Kidney (tissue), 14 donors: ENCODE results near the gene IMMP2L. TPM values are rescaled to one million over a fixed set of nuclear protein-coding genes. Genes with fewer than 3 reads are reported as not detected.

Experiments
- DNase-seq, 5 donors: peaks; one replicate each; pipeline ENCODE4 v3.0.0-alpha.2; 2013 to 2020
- FAIRE-seq: peaks from 2 replicates; lab custom pipeline; 2012; peaks lifted over from hg19 to GRCh38; lab: Jason Lieb, UNC
- H3K27ac ChIP-seq, 2 donors: one replicate each; pipeline ENCODE4 v1.7.0; 2013; ENCODE audit warnings: low read depth in 2 of 2, low read length in 2 of 2, inconsistent platforms in 1 of 2
- H3K27me3 ChIP-seq: one replicate; pipeline ENCODE4 v1.7.1; 2013; ENCODE audit warnings: low read length, inconsistent platforms; ENCODE audit not compliant: control insufficient read depth, insufficient read depth
- H3K36me3 ChIP-seq, 3 donors: one replicate each; pipeline versions ENCODE4 v1.7.0 to v1.7.1; 2013; ENCODE audit warnings: low read length in 3 of 3, control low read depth in 1 of 3, inconsistent platforms in 1 of 3; ENCODE audit not compliant: insufficient read depth in 3 of 3, control insufficient read depth in 2 of 3
- H3K4me1 ChIP-seq, 3 donors: one replicate each; pipeline versions ENCODE4 v1.7.0 to v1.7.1; 2013; ENCODE audit warnings: low read length in 3 of 3, inconsistent platforms in 1 of 3, low read depth in 1 of 3; ENCODE audit not compliant: control insufficient read depth in 2 of 3, insufficient read depth in 2 of 3
- H3K4me3 ChIP-seq, 3 donors: one replicate each; pipeline versions ENCODE4 v1.7.0 to v1.8.1; 2013; ENCODE audit warnings: low read length in 3 of 3, control low read depth in 1 of 3, inconsistent platforms in 1 of 3
- H3K9ac ChIP-seq, 3 donors: one replicate each; pipeline versions ENCODE4 v1.7.0 to v1.7.1; 2013; ENCODE audit warnings: low read length in 3 of 3, control low read depth in 1 of 3, inconsistent platforms in 1 of 3
- H3K9me3 ChIP-seq, 3 donors: one replicate each; pipeline versions ENCODE4 v1.7.0 to v1.7.1; 2013; ENCODE audit warnings: low read length in 3 of 3, control low read depth in 1 of 3, inconsistent platforms in 1 of 3; ENCODE audit not compliant: control insufficient read depth in 2 of 3, insufficient read depth in 1 of 3
- CTCF ChIP-seq: IDR thresholded peaks from 3 replicates; pipeline ENCODE4 v1.5.1; 2012; ENCODE audit warnings: mild to moderate bottlenecking, moderate library complexity, borderline replicate concordance; ENCODE audit not compliant: insufficient read depth; ENCODE audit errors: extremely low read depth
- intact Hi-C: fragments of 100-400 bp; cut with DNase I; formaldehyde crosslinking; loops from one replicate; pipeline ENCODE4 v1.11.1; 2022
- polyA plus RNA-seq: library from polyadenylated mRNA; stranded (reverse); fragments of 350-450 nt; fragmentation: Illumina TruSeq; extraction: RNeasy Lipid Tissue Mini Kit (QIAGEN cat#74804); gene quantifications from one replicate; pipeline ENCODE4 v1.2.3, GENCODE V29; 2014; ENCODE audit warnings: low read depth, low replicate concordance; ENCODE audit not compliant: insufficient read depth
- total RNA-seq: library from RNA; stranded (reverse); fragmentation: NEBNext Ultra II Directional; extraction: Animal tissue kit (Norgen Biotek cat#: 25700); gene quantifications from one replicate; pipeline ENCODE4 v1.2.1, GENCODE V29; 2021
- donor health status: control.
- donor health status: control.
- donor health status: control.
- donor health status: control.
- donor health status: control.
- donor health status: DM: yes; HTN: yes; CAD: no.
- donor health status: Normal renal cell carcinoma (clear cell type).

The IMMP2L gene
- total and polyA plus RNA-seq, 2 donors from 2014 or later: 46.4 to 52.1 TPM

GRCh38 chr7:111362506-111363054 lies 199.7 kb downstream of the IMMP2L start:
- no peak for TF ChIP-seq CTCF
- Histone ChIP-seq H3K27ac (no peak overlapping the region), H3K9ac (no peak overlapping the region), H3K36me3 (no peaks in the 10 kb centered on the region), H3K4me3 (no peak overlapping the region), H3K4me1 (peaks cover 0 to 4% (median 0%) of the 10 kb centered on the region in 3 donors), H3K9me3 (no peaks in the 10 kb centered on the region), H3K27me3 (no peaks in the 10 kb centered on the region)
- FAIRE-seq: no peak
- no peak for DNase-seq
- intact Hi-C loops: no loop called here

- intact Hi-C loops: no loop called here
- H3K9me3 ChIP-seq: no peaks in the 10 kb centered on the region
- no peaks in the 10 kb centered on the region for H3K27me3 ChIP-seq
- no peak for TF ChIP-seq CTCF
- no peak overlapping the region for H3K27ac ChIP-seq
- no peak overlapping the region for H3K4me3 ChIP-seq
- DNase-seq (no peak), FAIRE-seq (no peak)
- peaks cover 0 to 4% (median 0%) of the 10 kb centered on the region in 3 donors for H3K4me1 ChIP-seq
- no peak overlapping the region for H3K9ac ChIP-seq
- H3K36me3 ChIP-seq: no peaks in the 10 kb centered on the region
Observed at GRCh38 chr7:111358915-111359314, 203.4 kb downstream of the IMMP2L start.

GRCh38 chr7:111357691-111358090 lies 204.6 kb downstream of the IMMP2L start:
- no peaks in the 10 kb centered on the region for H3K27me3 ChIP-seq
- peaks cover 0 to 4% (median 0%) of the 10 kb centered on the region in 3 donors for H3K4me1 ChIP-seq
- no peak overlapping the region for H3K27ac ChIP-seq
- H3K9ac ChIP-seq: no peak overlapping the region
- intact Hi-C loops: no loop called here
- no peak overlapping the region for H3K4me3 ChIP-seq
- DNase-seq (no peak), FAIRE-seq (no peak)
- TF ChIP-seq CTCF: no peak
- no peaks in the 10 kb centered on the region for H3K9me3 ChIP-seq
- no peaks in the 10 kb centered on the region for H3K36me3 ChIP-seq

- no peak for FAIRE-seq
- Histone ChIP-seq H3K27me3 (no peaks in the 10 kb centered on the region), H3K9ac (no peak overlapping the region), H3K36me3 (no peaks in the 10 kb centered on the region), H3K27ac (no peak overlapping the region), H3K9me3 (no peaks in the 10 kb centered on the region), H3K4me1 (peaks cover 0 to 4% (median 0%) of the 10 kb centered on the region in 3 donors), H3K4me3 (no peak overlapping the region)
- TF ChIP-seq CTCF: no peak
- intact Hi-C loops: no loop called here
- no peak for DNase-seq
Observed at GRCh38 chr7:111356941-111357340, 205.4 kb downstream of the IMMP2L start.
